ENCODE data around the gene HIGD1B.
A peak's percentile ranks its signal among the peaks of the same experiment; 100 is the strongest.

Gene HIGD1B

GRCh38 chr17:44863061-44863918 lies 15.6 kb downstream of the HIGD1B start:
- Histone ChIP-seq H3K27me3 (ENCODE audit: low read depth, low read length) (no peaks in the 10 kb centered on the region), H3K36me3 (replicated peaks; ENCODE audit: low read depth, low read length) (peaks cover 56% of the 10 kb centered on the region), H3K4me3 (ENCODE audit: low read length) (no peak overlapping the region), H3K27ac (ENCODE audit: low read length) (no peak overlapping the region), H3K4me1 (ENCODE audit: low read length) (no peaks in the 10 kb centered on the region), H4K20me1 (ENCODE audit: insufficient read depth, low read length) (no peaks in the 10 kb centered on the region), H3K9me3 (ENCODE audit: insufficient read depth, low read length) (no peaks in the 10 kb centered on the region), H3K9ac (ENCODE audit: low read length) (no peak overlapping the region), H3K4me2 (ENCODE audit: low read length) (no peak overlapping the region), H3K79me2 (ENCODE audit: low read length) (no peaks in the 10 kb centered on the region), H2AFZ (ENCODE audit: low read depth, low read length) (no peak overlapping the region)
- TF ChIP-seq EZH2phosphoT487 (IDR thresholded peaks at IDR 0.05; ENCODE audit: low read depth) (no peak), CTCF (IDR thresholded peaks at IDR 0.05; ENCODE audit: low read depth, low read length) (no peak)

GRCh38 chr17:44864831-44865230 lies 17.1 kb downstream of the HIGD1B start:
- no peak overlapping the region for H3K4me3 ChIP-seq (ENCODE audit: low read length)
- no peak for TF ChIP-seq EZH2phosphoT487 (IDR thresholded peaks at IDR 0.05; ENCODE audit: low read depth)
- no peak for TF ChIP-seq CTCF (IDR thresholded peaks at IDR 0.05; ENCODE audit: low read depth, low read length)

GRCh38 chr17:44865231-44865660 lies 17.6 kb downstream of the HIGD1B start:
- no peak for TF ChIP-seq EZH2phosphoT487 (IDR thresholded peaks at IDR 0.05; ENCODE audit: low read depth)
- peak; percentile 91 for TF ChIP-seq CTCF (IDR thresholded peaks at IDR 0.05; ENCODE audit: low read depth, low read length)
- no peak overlapping the region for H3K27ac ChIP-seq (ENCODE audit: low read length)
- no peak overlapping the region for H2AFZ ChIP-seq (ENCODE audit: low read depth, low read length)
- H3K36me3 ChIP-seq (replicated peaks; ENCODE audit: low read depth, low read length) = peaks cover 55% of the 10 kb centered on the region
- H3K4me3 ChIP-seq (ENCODE audit: low read length) = no peak overlapping the region
- H3K79me2 ChIP-seq (ENCODE audit: low read length) = no peaks in the 10 kb centered on the region
- no peaks in the 10 kb centered on the region for H3K4me1 ChIP-seq (ENCODE audit: low read length)
- H3K9me3 ChIP-seq (ENCODE audit: insufficient read depth, low read length) = no peaks in the 10 kb centered on the region
- H4K20me1 ChIP-seq (ENCODE audit: insufficient read depth, low read length) = no peaks in the 10 kb centered on the region
- no peak overlapping the region for H3K9ac ChIP-seq (ENCODE audit: low read length)
- no peak overlapping the region for H3K4me2 ChIP-seq (ENCODE audit: low read length)
- H3K27me3 ChIP-seq (ENCODE audit: low read depth, low read length) = no peaks in the 10 kb centered on the region

More at GRCh38 chr17:44864831-44865230, 17.1 kb downstream of the HIGD1B start:
- Histone ChIP-seq H3K9ac (ENCODE audit: low read length) (no peak overlapping the region), H3K27me3 (ENCODE audit: low read depth, low read length) (no peaks in the 10 kb centered on the region), H3K36me3 (replicated peaks; ENCODE audit: low read depth, low read length) (peaks cover 57% of the 10 kb centered on the region), H3K4me1 (ENCODE audit: low read length) (no peaks in the 10 kb centered on the region), H2AFZ (ENCODE audit: low read depth, low read length) (no peak overlapping the region), H3K9me3 (ENCODE audit: insufficient read depth, low read length) (no peaks in the 10 kb centered on the region), H4K20me1 (ENCODE audit: insufficient read depth, low read length) (no peaks in the 10 kb centered on the region), H3K79me2 (ENCODE audit: low read length) (no peaks in the 10 kb centered on the region), H3K27ac (ENCODE audit: low read length) (no peak overlapping the region), H3K4me2 (ENCODE audit: low read length) (no peak overlapping the region)

GRCh38 chr17:44865931-44866330 lies 18.2 kb downstream of the HIGD1B start:
- Histone ChIP-seq H3K27ac (ENCODE audit: low read length) (no peak overlapping the region), H3K4me1 (ENCODE audit: low read length) (no peaks in the 10 kb centered on the region), H3K9me3 (ENCODE audit: insufficient read depth, low read length) (no peaks in the 10 kb centered on the region), H3K79me2 (ENCODE audit: low read length) (no peaks in the 10 kb centered on the region), H4K20me1 (ENCODE audit: insufficient read depth, low read length) (no peaks in the 10 kb centered on the region), H3K4me3 (ENCODE audit: low read length) (no peak overlapping the region), H2AFZ (ENCODE audit: low read depth, low read length) (no peak overlapping the region), H3K36me3 (replicated peaks; ENCODE audit: low read depth, low read length) (peaks cover 57% of the 10 kb centered on the region), H3K27me3 (ENCODE audit: low read depth, low read length) (no peaks in the 10 kb centered on the region), H3K4me2 (ENCODE audit: low read length) (no peak overlapping the region), H3K9ac (ENCODE audit: low read length) (no peak overlapping the region)
- no peak for TF ChIP-seq CTCF (IDR thresholded peaks at IDR 0.05; ENCODE audit: low read depth, low read length)
- no peak for TF ChIP-seq EZH2phosphoT487 (IDR thresholded peaks at IDR 0.05; ENCODE audit: low read depth)
